ENCODE results near the gene FMNL2.

The FMNL2 gene

GRCh38 chr2:152606941-152607340 lies 272.0 kb downstream of the FMNL2 start:
- no peaks in the 10 kb centered on the region for H3F3A ChIP-seq (ENCODE audit: insufficient read depth)
- no peak overlapping the region for H3K27ac ChIP-seq (ENCODE audit: low read depth, low read length)
- no peaks in the 10 kb centered on the region for H4K20me1 ChIP-seq (ENCODE audit: low read depth, low read length)
- H3K9me3 ChIP-seq (ENCODE audit: insufficient read depth, low read length): no peaks in the 10 kb centered on the region
- no peak overlapping the region for H3K4me2 ChIP-seq (ENCODE audit: low read depth, low read length, poor library complexity, severe bottlenecking)
- no peaks in the 10 kb centered on the region for H3K36me3 ChIP-seq (ENCODE audit: low read length)
- H3K79me2 ChIP-seq (ENCODE audit: insufficient read depth, low read length): no peaks in the 10 kb centered on the region
- H3K9ac ChIP-seq (ENCODE audit: low read length): no peak overlapping the region
- H2AFZ ChIP-seq (ENCODE audit: low read depth, low read length, severe bottlenecking): no peak overlapping the region
- H3K9me2 ChIP-seq (replicated peaks; ENCODE audit: insufficient read depth, low read length): no peaks in the 10 kb centered on the region
- H3K27me3 ChIP-seq (ENCODE audit: low read length): no peaks in the 10 kb centered on the region
- H3K4me3 ChIP-seq (ENCODE audit: insufficient read depth, low read length, poor library complexity, severe bottlenecking): no peak overlapping the region
- TF ChIP-seq EZH2phosphoT487 (conservative IDR thresholded peaks at IDR 0.05; ENCODE audit: low read length): no peak
- TF ChIP-seq CTCF (IDR thresholded peaks at IDR 0.05; ENCODE audit: insufficient read depth, low read length, poor library complexity, severe bottlenecking): no peak

DNA sequence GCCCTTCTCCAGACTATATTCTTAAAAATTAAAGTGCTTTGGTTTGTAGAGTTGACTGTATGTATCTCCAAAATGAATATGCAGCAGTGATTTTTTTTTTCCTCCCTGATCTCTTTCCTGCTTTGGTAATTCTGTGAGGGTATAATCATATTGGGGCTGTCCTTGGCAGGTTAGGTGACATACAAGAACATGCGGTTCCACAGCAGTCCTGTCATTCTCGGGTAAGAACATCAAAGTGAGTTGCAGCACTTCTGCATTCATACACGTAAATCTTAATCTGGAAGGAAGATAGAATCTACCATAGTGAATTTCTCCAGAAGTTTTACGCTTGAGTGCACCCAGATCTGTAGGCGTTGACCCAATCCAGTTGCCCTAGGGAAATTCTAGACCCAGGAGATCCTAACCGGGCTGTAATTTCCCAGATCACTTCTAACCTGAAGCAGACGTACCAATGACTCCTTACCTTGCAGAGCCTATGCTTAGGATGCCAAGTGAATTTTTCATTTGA lies 272.9 kb downstream of the FMNL2 start:
- Histone ChIP-seq H4K20me1 (ENCODE audit: low read depth, low read length) (no peaks in the 10 kb centered on the region), H3K27ac (ENCODE audit: low read depth, low read length) (no peak overlapping the region), H3K9ac (ENCODE audit: low read length) (no peak overlapping the region), H3K4me3 (ENCODE audit: insufficient read depth, low read length, poor library complexity, severe bottlenecking) (no peak overlapping the region), H3K36me3 (ENCODE audit: low read length) (no peaks in the 10 kb centered on the region), H3K9me2 (replicated peaks; ENCODE audit: insufficient read depth, low read length) (no peaks in the 10 kb centered on the region), H3K9me3 (ENCODE audit: insufficient read depth, low read length) (no peaks in the 10 kb centered on the region), H3F3A (ENCODE audit: insufficient read depth) (no peaks in the 10 kb centered on the region), H3K27me3 (ENCODE audit: low read length) (no peaks in the 10 kb centered on the region), H3K4me2 (ENCODE audit: low read depth, low read length, poor library complexity, severe bottlenecking) (no peak overlapping the region), H2AFZ (ENCODE audit: low read depth, low read length, severe bottlenecking) (no peak overlapping the region), H3K79me2 (ENCODE audit: insufficient read depth, low read length) (no peaks in the 10 kb centered on the region)
- TF ChIP-seq CTCF (IDR thresholded peaks at IDR 0.05; ENCODE audit: insufficient read depth, low read length, poor library complexity, severe bottlenecking): no peak
- no peak for TF ChIP-seq EZH2phosphoT487 (conservative IDR thresholded peaks at IDR 0.05; ENCODE audit: low read length)

GRCh38 chr2:152609154-152609553 lies 274.2 kb downstream of the FMNL2 start:
- H4K20me1 ChIP-seq (ENCODE audit: low read depth, low read length): no peaks in the 10 kb centered on the region
- no peak overlapping the region for H3K4me3 ChIP-seq (ENCODE audit: insufficient read depth, low read length, poor library complexity, severe bottlenecking)
- no peak overlapping the region for H3K27ac ChIP-seq (ENCODE audit: low read depth, low read length)
- H3K9ac ChIP-seq (ENCODE audit: low read length): no peak overlapping the region
- H3K4me2 ChIP-seq (ENCODE audit: low read depth, low read length, poor library complexity, severe bottlenecking): no peak overlapping the region
- H3K36me3 ChIP-seq (ENCODE audit: low read length): no peaks in the 10 kb centered on the region
- H3K27me3 ChIP-seq (ENCODE audit: low read length): no peaks in the 10 kb centered on the region
- H3K9me3 ChIP-seq (ENCODE audit: insufficient read depth, low read length): no peaks in the 10 kb centered on the region
- H2AFZ ChIP-seq (ENCODE audit: low read depth, low read length, severe bottlenecking): no peak overlapping the region
- H3K79me2 ChIP-seq (ENCODE audit: insufficient read depth, low read length): no peaks in the 10 kb centered on the region
- H3F3A ChIP-seq (ENCODE audit: insufficient read depth): no peaks in the 10 kb centered on the region
- no peak for TF ChIP-seq EZH2phosphoT487 (conservative IDR thresholded peaks at IDR 0.05; ENCODE audit: low read length)
- no peak for TF ChIP-seq CTCF (IDR thresholded peaks at IDR 0.05; ENCODE audit: insufficient read depth, low read length, poor library complexity, severe bottlenecking)
- no peaks in the 10 kb centered on the region for H3K9me2 ChIP-seq (replicated peaks; ENCODE audit: insufficient read depth, low read length)

All from SU-DHL-6 (cell line).